HuH-7 (cell line): ENCODE data around the gene TFB2M.
A peak's percentile ranks its signal among the peaks of the same experiment; 100 is the strongest.

Experiments used
- DNase-seq: peaks from one replicate; pipeline ENCODE4 v3.0.0; 2011; ENCODE audit warnings: low spot score

Gene TFB2M

DNA sequence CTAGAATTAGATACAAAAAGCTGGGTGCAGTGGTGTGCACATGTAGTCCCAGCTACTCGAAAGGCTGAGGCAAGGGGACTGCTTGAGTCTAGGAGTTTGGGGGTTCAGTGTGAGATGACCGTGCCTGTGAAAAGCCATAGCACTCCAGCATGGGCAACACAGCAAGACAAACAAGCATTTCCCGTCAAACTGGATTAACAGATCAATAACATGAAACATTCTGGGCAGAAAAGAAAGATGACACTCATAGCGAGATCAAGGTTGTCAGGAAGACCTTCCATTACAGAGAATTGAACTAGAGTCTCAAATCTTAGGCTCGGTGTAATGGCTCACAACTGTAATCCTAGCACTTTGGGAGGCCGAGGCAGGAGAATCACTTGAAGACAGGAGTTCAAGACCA lies 14.0 kb downstream of the TFB2M start:
- DNase-seq, result no peak

GRCh38 chr1:246550402-246550801 lies 15.7 kb downstream of the TFB2M start:
- DNase-seq, result no peak

DNA sequence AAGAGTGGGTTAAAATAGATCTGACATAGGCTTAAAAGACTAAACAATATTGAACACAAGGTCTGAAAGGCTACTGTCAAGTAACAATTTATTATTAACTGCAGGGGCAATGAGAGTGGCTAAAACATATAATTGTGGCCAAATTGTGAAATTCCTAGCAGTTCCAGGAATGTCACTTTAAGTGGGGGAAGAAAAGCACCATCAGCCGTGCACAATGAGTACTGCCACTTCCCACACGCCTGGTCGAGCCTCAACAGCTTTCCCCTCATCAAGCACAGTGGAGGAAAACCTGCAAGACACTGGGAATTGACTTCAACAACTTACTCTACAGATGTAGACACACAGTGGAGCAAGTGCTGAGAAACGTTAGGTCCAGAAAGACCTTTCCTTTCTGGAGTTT lies 16.4 kb downstream of the TFB2M start:
- DNase-seq, result no peak

- DNase-seq, result no peak
These were observed 22.1 kb downstream of the TFB2M start for GRCh38 chr1:246544001-246544400.

DNA sequence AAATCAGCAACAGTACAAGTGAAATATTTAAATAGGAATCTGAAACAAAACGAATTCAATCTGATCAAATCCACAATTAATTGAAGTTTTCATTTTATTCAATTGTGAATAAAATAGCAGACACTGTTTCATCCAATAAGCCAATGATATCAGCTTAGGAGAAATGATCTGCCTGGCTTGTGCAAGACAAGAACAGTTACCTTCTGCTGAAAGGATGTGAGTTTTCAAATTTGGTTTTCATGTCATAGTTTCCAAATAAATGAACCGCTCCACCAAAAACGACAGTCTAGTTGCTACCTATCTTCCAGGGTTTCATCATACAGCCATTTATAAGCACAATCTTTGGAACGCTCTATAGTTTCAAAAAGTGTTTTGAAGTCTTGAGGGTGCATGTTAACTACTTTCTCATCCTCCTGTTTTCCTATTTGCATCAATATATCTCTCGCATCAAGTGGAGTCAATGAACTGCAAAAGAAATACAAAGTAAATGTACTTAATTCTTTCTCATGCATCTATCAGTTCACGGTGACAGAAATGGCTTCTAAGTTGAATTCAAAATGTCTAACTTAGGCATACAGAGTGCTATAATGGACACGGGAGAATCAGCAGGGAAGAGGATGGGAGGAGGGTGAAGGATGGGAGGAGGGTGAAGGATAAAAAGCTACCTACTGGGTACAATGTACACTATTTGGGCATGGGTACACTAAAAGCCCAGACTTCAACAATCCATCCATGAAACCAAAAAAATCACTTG lies 25.1 kb downstream of the TFB2M start:
- DNase-seq, result no peak

- DNase-seq, result no peak
These were observed 28.2 kb downstream of the TFB2M start for GRCh38 chr1:246537887-246538286.

GRCh38 chr1:246537441-246537840 lies 28.6 kb downstream of the TFB2M start:
- no peak for DNase-seq

DNA sequence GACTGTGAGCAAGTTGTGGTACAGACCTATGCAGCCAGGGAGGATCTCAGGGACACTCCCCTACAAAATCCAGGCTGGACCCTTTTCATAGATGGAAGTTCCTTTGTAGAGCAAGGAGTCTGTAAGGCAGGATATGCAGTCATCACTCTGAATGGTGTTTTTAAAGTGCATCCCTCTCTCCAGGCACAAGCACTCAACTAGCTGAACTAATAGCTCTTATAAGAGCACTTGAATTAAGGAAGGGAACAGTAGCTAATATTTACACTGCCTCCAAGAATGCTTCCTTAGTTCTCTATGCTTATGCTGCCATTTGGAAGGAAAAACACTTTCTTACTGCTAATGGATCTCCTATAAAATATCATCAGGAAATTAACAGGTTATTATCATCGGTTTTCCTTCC lies 31.9 kb downstream of the TFB2M start:
- no peak for DNase-seq

GRCh38 chr1:246533371-246533905 lies 32.6 kb downstream of the TFB2M start:
- no peak for DNase-seq

GRCh38 chr1:246532519-246532918 lies 33.5 kb downstream of the TFB2M start:
- peak; percentile 39 for DNase-seq

DNA sequence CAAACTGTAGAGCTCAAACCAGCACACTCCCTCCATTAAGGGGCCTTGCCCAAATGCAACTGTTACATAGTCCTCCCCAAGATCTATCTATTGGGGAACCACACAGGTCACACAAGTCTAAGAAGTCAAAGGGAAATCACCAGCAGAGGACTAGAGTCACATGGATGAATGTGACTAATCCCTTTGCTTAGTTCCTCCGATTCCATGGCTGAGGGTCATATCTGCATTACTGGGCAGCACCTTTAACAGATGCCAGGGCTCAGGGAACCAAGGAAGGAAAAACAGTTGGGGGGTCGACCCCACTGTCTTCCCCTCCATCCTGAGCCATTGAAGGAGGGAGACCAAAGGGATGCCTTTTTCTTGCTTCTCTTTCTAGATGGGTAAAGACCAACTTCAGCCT lies 35.6 kb downstream of the TFB2M start:
- DNase-seq, result no peak

GRCh38 chr1:246528933-246529731 lies 36.9 kb downstream of the TFB2M start:
- no peak for DNase-seq

DNA sequence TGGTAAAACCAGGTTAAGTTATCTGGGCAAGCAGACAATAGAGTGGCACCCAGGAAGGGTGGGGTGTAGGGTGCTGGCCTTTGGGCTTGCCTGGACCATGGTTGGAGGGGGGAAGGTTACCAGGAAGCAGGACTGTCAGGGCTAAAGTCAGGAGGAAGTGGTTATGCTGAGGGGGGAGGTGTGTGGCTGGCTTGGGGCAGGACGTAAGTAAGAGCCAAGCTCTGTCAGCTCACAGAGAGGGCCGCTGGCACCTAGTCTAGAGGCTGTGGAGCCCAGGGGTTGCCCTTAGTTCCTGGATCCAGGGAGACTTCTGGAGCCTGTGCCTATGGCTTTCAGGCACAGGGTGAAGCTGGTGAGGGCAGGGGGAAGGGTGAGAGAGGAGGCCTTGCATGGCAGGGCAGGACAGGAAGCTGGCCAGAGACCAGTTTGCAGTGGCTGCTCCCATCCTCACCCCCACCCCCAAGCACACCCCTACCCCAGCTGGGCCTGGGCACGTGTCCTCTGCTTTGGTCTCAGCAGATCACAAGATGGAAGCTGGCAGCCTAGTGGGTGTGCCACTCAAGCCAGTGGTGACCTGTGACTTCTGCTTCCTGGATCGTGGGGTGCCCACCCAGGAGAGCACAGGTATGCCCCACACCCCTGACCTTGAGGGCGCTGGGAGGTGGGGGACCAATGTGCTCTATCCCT lies 38.5 kb downstream of the TFB2M start:
- DNase-seq, result no peak

GRCh38 chr1:246526915-246527314 lies 39.1 kb downstream of the TFB2M start:
- DNase-seq, result no peak

DNA sequence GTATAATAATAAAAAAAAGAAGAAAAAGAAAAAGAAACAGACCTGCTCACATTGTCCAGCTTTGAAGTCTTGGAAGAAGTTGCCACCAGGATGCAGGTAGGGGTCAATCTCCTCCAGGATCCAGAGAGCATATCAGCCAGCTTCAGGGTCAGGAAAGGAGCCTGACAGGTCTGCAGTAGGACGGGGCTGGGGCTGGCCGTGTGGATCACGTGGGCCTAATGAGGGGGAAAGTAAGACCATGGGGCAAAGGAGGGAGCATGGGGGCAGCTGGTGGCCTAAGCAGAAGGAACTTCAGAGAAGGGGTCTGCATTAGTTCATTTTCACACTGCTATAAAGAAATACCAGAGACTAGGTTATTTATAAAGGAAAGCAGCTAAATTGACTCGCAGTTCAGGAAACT lies 39.7 kb downstream of the TFB2M start:
- no peak for DNase-seq

GRCh38 chr1:246519514-246519913 lies 46.5 kb downstream of the TFB2M start:
- no peak for DNase-seq

DNA sequence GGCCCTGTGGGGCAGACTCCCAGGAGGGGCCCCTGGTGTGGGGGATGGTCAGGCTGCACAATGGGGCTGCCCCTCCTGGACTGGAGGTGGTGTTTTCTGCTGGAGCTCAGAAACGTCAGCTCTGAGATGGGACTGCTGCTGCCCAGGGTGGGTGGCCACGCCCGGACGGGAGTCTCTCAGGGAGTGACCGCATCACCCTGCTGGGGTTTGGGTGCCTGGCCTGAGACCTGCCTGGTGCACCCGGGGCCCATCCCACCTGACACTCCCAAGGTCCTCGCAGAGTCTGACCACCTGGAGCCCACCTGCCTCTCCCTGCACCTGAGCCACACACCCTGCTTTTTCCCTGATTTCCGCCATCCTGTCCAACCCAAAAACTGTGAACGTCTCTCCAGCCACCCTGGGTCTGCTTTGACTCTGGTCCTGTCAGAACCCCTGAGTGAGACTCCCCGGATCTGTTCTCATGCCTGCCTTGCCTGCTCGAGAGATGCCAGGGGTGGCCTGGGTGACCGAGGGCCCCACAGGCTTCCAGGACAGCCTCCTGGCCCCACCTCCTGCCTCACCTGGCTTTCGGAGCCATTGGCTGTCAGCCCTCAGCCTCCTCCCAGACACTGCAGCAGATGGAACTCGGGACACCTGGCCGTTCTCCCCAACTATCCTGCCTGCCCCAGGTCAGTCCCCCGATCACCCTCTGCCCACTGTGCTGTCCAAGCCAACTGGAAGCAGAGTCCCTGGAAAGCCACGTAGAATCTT lies 47.4 kb downstream of the TFB2M start:
- no peak for DNase-seq

DNA sequence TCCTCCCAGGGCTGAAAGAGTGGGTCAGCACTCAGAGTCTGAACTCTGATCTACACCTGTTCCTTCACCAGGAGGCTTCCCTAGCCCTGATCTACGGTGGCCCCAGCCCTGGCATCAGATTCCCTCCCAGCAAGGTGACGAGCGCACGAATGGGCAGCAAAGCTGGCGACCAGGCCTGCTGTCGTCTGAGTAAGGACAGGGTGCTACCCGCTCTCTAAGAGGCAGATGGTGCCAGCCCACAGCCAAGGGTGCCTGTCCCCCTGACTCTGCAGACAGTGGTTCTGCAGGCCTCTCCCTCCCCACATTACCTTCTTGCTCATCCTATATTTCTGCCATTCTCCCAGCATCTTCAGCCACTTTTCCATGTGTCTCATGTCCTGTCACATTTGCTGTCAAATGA lies 48.7 kb downstream of the TFB2M start:
- no peak for DNase-seq

- no peak for DNase-seq
These were observed 49.9 kb downstream of the TFB2M start for GRCh38 chr1:246516126-246516525.

DNA sequence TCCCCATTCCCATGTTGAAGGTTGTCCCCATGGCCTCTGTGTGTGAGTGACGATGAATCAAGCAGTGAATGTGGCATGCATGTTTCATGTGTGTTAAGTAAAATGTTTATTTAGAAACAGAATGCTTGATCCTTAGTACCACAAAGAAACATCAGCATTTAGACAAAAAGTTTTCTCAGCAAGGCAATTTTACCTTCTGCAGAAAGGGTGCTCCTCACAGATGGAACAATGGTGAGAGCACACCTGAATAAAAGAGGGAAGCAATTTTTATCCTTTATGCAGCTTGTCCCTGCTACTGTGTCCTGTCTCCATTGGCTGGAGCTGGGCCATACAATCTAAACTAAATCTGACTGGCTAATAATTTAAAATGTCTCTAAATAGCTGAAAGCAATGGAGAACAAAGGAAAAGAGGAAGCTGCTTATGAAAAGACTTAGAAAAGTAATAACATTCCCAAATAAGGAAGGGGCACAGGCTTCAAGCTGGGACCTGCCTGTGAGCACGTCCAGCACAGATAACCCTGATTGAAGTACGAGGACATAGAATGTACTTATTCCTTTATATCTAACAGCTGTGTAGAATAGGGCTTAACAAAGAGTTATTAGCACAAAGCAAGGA lies 50.6 kb downstream of the TFB2M start:
- DNase-seq, result no peak

DNA sequence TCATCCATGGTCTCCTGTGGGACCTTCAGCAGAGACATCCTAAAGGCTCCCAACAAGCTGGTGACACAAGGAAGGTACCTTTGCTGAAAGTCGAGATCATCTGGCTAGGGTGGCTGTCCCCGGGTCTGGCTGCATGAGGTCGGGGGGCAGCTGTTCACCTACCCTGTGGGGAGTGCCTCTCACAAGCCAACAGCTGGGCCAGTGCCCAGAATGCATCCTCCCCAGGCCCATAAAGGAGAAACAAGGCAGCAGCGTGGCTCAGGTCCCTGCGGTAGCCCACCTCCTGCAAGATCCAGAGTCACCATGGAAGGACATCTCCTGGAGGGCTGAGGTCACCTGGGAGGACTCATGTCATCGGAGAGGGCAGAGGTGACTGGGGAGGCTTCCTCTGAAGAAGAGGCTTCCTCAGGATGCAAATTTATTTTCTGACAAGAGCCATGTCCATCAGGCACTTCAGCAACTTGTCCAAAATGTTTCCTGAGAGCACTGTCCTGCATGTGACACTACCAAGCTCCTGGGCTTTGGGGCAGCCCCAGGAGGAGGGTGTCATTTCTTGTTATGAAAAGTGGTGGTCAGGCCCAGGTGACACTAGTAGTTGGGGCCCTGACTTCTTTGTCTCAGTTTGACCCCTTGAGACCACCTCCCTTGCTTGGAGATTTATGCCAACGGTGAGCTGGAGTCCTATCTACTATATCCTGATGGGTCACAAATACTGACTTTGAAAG lies 52.3 kb downstream of the TFB2M start:
- DNase-seq, result no peak
